Caki2 (cell line): ENCODE measurements around the gene TAPT1. TPM values are rescaled to one million over a fixed set of nuclear protein-coding genes. Genes with fewer than 3 reads are reported as not detected.
"Not testable (repeated sequence)": the region's sequence is repeated elsewhere in the genome, so short reads cannot be mapped to it uniquely, and the experiment has no call there.

Experiments
- DNase-seq: peaks from one replicate; pipeline ENCODE4 v3.0.0-alpha.2; 2015; ENCODE audit warnings: low read depth
- in situ Hi-C: cut with HindIII; loops from 2 replicates; pipeline ENCODE4 v1.10.0; 2016; ENCODE audit warnings: low sequenced_read_pairs, low pct_unique_long_range_greater_than_20kb, mixed read lengths
- total RNA-seq: library from RNA; depleted of rRNA; stranded (reverse); fragments of >200 nt; shearing (Covaris generic); gene quantifications from 2 replicates; pipeline ENCODE4 v1.2.3, GENCODE V29; 2014; ENCODE audit warnings: low replicate concordance

Gene TAPT1
- total RNA-seq, 1 experiment from 2014 or later, result 14.7 TPM

DNA sequence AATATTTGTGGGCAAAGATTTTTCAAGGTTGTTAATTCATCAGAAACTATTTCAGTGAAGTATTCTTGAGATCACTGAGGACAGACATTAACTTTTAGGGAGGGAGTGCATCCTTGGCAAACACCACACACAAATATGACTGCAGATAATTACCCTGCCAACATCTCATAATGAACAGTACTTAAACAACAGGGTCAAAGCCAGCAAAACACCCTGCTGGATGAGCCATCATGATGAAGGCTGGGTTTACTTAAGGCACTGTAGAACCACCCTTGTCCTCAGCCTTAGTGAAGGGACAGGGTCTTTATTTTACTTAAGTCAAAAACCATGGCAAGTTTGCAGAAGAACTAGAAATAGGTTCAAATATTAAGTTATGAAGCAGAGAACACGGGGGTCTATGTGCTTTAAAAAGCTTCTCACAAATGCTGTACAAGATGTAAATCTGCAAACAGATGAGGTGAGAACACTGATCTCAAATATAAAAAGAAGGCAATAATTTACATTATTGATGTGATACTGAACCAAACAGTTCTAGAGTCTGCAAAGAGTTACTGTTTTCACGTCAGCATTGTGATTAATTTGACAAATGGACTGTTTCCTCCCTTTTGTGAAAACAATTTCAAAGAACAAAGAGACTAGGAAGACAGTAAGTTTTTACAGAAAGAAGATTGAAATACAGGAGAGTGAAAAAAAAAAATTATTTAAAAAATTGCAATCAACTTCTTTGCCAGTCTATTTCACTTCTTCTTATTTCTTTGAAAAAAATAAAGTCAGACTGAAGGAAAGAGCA lies 28.2 kb downstream of the TAPT1 start:
- in situ Hi-C loops, result no loop called here
- DNase-seq, result no peak

GRCh38 chr4:16196482-16197393 lies 29.5 kb downstream of the TAPT1 start:
- peak; percentile 73 for DNase-seq
- in situ Hi-C loops, result no loop called here

DNA sequence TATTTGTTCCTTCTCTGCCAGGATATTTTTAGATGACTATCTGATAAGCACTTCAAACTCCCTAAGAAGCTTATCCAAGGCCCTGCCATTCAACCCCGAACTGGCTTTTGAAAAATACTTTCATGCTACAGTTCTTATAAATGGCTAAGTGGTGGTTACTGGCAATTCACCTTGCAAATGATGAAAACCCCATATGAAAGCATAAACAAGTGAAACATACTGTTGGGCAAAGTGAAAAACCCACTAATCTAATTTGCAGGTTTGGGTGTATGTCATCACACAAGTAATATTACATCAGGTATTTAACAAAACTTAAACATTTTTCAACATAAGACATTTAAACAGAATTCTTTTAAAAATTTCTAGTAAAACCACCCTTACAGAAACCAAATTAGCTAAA lies 31.1 kb downstream of the TAPT1 start:
- in situ Hi-C loops, result no loop called here
- no peak for DNase-seq

- in situ Hi-C loops, DNase-seq: not testable (repeated sequence)
Observed at GRCh38 chr4:16194798-16195197, 31.5 kb downstream of the TAPT1 start.

GRCh38 chr4:16194214-16194613 lies 32.1 kb downstream of the TAPT1 start:
- in situ Hi-C loops, result no loop called here
- no peak for DNase-seq

DNA sequence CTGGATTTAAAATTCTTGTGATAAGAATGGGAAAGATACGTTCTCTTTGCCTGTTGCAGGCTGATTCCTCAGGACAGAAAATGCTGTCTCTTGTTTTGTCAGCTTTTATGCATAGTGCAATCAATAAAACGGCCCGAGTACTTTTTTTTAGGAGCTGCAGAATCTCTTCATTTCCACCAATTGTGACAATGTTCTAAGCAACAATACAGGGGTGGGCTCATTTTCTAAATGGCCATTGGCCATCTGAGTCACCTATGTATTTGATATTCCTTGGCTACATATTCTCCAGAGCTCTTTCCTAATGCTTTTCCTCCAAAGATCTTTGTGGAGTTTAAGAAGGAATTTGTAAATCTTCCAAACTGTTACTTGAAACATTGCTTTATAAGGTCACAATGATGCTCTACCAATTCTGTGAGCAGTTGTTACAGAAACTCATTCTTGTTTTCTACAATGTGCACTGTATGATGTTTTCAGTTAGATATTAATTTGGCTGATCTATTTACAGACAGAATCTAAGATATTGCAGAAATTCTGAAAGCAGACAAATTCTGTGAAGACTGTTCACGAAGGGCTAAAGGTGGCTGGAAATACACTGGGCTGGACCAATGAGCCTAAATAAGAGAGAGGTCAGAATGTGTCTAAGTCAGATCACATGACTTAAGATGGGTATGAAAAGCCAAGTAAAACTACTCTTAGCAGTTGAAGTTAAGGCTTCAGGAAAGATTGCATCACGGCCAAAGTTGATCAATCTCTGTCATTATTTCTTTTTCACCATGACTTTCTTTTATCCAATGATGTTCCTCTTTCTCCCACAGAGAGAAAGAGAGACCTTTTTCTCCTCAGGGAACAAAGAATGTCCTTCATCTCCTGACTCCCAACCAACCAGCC lies 33.4 kb downstream of the TAPT1 start:
- in situ Hi-C loops, result no loop called here
- no peak for DNase-seq

DNA sequence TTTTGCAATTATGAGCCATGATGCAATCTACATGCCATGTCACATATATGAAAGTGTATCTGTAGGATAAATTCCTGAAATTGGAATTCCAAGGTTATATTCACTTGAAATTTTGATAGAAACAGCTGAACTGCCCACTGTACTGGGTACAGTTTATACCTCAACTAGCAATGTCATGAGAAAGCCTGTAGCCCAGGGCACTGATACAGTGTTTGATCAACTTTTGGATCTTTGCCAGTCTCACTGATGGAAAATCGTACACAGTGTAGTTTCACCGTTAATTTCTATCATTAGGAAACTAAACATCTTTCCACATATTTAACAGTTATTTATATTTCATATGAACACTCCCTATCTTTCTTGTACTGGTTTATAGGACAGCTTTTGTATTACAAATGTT lies 34.2 kb downstream of the TAPT1 start:
- in situ Hi-C loops, result no loop called here

DNA sequence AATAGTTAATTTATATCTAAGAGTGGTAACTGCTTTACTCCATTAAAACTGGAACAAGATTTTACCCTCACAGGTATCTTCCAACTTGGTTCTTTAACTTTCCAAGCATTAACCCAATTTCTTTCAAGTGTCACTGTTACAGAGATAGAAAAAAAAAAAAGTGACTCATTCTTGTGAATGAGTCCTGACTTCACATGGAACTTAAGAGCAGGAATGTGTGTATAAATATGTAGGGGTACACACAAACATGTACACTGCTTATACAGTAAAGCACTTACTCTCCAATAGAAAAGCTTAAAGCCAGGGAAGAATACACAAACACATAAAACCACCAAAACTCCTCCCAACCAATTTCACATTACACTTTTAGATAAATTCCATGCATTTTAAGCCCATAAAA lies 38.8 kb downstream of the TAPT1 start:
- no peak for DNase-seq
- in situ Hi-C loops, result no loop called here

More for the DNA sequence above, 34.2 kb downstream of the TAPT1 start:
- DNase-seq, result no peak

GRCh38 chr4:16186986-16187385 lies 39.3 kb downstream of the TAPT1 start:
- no peak for DNase-seq
- in situ Hi-C loops, result no loop called here

DNA sequence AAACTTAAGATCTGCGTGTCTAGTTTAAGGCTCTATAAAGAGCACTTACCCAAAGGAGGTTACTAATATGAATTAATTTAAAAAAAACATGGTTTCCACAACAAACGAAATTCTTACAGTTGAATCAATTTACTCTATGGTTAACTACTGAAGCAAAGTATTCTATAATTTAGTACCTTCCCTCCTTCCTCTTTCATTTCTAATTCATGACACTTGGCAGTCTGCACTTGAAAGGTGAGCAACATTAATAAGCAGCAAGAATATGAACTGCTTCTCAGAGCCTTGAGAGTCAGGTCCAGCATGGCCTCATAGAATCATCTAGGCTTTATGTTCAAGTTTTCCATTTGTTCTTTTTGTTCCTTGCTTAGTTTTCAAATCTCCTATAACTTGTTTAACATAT lies 42.7 kb downstream of the TAPT1 start:
- DNase-seq, result no peak
- in situ Hi-C loops, result no loop called here

DNA sequence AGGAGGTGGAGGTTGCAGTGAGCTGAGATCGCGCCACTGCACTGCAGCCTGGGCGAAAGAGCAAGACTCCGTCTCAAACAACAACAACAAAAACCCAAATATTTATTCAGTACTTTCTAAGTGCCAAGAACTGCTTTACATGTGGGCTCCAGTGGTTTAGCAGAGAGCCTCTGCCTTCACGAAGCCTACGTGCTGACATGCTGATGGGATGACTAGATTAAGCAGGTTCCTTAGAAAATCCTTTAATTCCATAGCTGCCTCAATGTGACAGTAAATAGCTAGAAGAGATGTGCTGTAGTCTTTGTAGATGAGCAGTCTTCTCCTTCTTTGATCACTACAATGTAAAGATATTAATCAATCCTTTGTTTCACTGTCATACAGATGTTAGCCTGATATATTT lies 49.6 kb downstream of the TAPT1 start:
- in situ Hi-C loops, result no loop called here
- DNase-seq, result no peak

- DNase-seq, result no peak
- in situ Hi-C loops, result no loop called here
Observed at GRCh38 chr4:16171831-16172230, 54.4 kb downstream of the TAPT1 start.

DNA sequence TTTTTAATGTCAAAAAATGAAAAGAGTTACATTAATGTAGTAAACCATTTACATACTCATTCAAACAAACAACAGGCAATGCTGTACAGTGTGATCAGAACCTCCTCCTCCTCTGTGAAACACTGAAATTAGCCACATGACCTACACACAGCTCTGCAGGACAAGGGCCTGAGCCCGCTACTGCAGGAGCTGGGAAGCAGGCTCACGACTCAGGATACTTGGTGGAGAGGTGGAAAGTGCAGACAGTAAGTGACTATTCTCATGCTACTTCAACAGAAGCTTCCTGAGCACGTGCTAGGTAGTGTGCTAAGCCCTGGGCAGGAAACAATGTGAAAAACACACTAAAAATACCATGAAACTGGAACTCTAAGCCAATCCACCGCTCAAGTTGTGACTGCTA lies 56.8 kb downstream of the TAPT1 start:
- in situ Hi-C loops, result no loop called here
- DNase-seq, result no peak

GRCh38 chr4:16168710-16169388 lies 57.4 kb downstream of the TAPT1 start:
- in situ Hi-C loops, result no loop called here

DNA sequence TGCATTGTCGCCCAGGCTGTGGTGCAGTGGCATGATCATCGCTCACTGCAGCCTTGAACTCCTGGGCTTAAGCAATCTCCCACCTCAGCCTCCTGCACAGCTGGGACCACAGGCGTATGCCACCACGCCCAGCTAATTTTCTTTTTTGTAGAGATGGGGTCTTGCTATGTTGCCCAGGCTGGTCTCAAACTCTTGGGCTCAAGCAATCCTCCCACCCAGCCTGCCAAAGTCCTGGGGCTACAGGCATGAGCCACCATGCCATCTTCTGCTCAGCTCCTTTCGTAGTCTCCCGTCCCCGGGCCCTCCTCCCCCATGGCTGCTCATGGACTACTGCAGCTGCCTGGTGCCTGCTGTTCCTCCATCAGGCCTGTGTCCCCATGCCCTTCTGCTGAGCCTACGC lies 58.1 kb downstream of the TAPT1 start:
- DNase-seq, result no peak
- in situ Hi-C loops, result no loop called here

More at GRCh38 chr4:16168710-16169388, 57.4 kb downstream of the TAPT1 start:
- no peak for DNase-seq

DNA sequence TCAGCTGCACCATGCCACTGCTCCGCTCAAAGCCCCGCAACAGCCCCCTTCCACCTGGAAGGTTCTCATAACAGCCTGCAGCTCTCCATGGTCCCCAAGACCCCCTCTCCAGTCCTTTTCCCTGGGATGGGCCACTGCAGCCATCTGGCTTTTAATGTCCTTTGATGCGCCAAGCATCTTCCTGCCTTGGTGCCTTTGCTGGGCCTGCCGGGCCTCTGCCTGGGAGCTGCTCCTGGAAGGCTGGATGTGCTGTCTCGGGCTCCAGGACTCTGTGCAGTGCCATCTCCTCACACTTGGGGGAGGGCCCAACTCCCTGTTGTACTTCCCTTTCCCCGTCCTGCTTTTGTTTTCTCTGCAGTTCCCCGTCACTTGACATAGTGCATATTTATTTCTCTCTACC lies 60.3 kb downstream of the TAPT1 start:
- in situ Hi-C loops, result no loop called here
- no peak for DNase-seq

DNA sequence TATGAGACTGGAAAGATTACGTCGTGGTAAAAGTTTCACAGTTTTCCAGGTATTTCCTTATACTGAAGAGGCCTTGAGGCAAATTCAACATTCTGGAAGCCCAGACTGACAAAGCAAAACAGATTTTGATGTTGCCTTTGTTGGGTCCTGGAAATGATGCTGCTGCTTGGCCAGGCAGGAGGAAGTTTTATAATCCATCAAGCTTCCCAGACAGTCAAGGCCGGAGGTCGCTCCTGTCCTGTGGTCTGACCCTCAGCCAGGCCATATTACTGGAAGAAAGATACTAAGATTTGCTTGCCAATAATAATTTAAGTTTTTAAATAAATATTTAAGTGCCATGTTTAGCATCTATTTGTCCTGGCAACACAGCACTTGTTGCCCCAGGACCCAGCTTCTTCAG lies 63.4 kb downstream of the TAPT1 start:
- in situ Hi-C loops, result no loop called here

GRCh38 chr4:16161851-16162408 lies 64.3 kb downstream of the TAPT1 start:
- in situ Hi-C loops, result no loop called here
- no peak for DNase-seq

More for the DNA sequence above, 63.4 kb downstream of the TAPT1 start:
- no peak for DNase-seq
